Amniotic stem cell (primary cell): ENCODE data around the gene RBP3.
A peak's percentile ranks its signal among the peaks of the same experiment; 100 is the strongest.

ENCODE experiments used
- DNase-seq: peaks from one replicate; lab custom pipeline; 2025; lab: John Stamatoyannopoulos, UW

RBP3 gene

DNA sequence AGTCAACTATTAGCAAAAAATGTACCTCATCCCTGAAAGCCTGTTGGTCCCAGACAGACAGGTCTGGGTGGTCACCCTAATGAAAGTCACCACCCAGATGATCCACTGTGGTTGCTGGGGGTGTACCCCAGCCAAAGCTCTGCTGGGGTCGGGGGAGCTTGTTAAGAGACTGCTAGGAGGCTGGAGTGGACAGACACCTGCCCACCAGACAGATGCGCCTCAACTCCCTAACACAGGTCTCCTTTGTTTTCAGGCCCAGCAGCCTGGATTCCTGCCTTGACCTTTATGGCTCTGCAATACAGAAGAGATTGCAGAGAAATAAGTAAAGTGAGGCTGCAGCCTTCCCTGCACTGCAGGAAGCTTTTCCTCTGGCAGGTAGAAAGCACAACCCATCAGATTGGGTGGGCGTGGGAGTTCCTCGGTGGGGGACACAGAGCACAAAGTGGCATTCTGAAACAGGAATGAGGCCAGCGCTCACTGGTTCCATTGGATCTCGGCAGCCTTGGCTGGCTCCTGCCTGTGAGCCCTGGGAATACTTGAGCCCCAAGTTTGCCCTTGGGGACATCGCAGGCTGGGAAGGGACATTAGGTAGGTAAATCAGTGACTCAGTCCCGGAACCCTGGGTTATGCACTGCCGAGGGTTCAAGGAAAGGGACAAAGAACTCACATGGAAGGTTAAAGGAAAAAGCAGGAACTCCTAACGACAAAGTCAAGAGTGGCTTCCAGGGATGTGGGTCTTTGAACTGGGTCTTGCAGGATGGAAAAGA, 53.9 kb downstream of the RBP3 start:
- no peak for DNase-seq

DNA sequence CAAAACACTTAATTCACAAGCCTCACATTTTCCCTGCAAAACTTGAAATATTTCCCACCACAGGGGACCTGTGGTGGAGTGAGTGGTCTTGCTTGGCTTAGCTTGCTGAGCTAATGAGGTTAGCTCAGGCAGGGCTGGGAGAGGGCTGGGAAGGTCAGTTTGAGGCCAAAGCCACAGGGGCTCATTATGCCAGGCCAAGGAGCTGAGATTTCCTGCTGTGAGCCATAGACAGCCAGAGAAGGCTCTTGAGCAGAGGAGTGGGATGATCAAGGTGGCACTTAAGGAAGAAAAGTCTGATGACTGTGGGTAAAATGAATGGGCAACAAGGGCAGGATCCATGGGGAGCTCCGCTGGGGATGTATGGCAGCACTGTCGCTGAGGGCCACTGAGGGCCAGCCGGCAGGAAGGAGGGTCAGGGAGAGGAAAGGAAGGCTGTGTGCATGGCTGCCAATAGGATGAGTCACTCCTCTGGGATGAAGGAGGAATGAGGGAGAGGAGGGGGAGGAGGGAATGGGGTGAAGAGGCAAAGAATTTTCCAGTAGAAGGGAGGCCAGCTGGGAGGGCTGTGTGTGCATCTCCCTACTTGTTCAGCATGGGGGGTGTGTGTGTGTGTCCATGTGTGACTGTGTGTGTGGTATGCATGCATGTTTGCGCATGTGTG, 54.6 kb downstream of the RBP3 start:
- peak; percentile 67 for DNase-seq

GRCh38 chr10:47403446-47404318, 55.5 kb downstream of the RBP3 start:
- DNase-seq = no peak

DNA sequence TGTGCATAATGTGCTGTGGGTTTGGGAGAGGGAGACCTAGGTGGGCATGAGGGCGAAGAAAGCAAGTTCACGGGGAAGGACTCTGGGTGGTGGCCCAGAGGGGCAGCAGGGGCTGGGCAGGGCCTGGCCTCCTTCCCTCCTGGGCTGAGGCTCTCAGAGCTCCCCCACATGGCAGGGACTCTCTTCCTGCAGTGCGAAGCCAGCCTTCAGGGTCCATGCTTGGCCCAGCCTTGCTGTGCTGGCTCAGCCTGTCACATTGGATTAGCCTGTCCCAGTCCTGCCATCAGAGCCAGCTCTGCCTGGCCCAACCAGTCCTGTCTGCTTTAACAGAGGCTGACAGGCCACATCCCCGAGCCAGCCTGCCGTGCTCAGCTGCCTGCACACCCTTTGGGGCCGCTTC, 56.3 kb downstream of the RBP3 start:
- DNase-seq = no peak

DNA sequence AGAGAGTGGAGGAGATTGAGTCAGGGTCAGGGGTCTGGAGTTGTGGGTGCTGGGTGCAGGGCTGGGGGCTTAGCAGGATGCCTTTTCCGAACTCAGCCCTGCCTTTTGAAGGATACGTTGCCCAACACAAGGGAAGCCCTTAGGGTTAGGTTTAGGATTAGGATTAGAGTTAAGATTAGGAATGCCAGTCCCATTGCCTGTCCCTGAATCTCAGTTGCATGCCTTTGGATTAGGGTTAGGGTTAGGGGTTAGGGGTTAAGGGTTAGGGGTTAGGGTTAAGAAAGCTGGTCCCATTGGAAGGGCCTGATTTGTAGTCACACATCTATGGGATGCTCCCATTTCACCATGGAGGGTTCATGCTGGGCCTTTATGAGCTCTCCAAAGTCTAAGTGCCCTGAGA, 56.8 kb downstream of the RBP3 start:
- DNase-seq = no peak

DNA sequence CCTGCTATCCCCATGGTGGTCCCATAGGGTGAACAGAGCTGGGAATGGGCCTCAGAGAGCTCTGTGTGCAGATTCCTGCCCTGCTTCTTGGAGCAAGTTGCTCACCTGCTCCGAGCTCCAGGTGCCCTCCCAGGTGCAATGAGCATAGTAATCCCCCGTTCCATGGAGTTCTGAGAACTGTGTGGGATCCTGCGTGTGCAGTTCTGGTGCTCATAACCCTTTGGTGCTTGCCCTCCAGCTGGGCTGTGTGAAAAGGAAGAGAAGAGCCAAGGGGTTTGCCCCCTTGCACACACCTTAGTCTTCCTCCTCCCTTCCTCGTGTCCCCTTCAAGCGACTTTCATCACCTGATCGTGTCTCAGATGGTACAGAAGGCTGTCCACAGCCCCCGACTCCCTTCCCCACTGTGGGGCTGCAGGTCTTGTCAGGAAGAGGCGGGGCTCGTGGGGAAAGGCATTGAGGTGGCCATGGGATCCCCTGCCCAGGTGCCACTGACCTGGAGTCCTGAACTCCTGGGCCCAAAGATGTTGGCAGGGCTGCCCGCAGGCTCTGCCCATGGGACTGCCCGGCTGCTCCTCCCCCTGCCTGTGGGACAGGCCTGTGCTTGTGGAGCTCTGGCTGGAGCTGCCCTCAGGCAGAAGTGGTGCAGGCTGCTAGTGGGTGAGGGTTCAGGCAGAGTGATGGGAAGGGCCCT, 57.8 kb downstream of the RBP3 start:
- DNase-seq = no peak

DNA sequence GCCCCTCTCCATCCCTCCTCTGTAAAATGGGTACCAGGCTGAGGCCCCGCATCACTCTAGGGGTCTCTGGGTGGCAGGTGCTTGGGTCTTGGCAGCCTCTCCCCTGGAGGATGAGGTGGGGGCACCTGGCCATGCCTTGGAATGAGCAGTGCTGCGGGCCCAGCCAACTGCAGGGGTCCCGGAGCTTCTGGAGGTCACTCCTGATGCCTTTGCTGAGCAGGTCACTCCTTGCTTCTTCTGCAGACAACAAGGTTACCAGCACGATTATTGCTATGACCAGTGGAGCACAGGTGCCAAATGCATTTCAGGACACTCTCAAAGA, 58.3 kb downstream of the RBP3 start:
- DNase-seq = no peak

- DNase-seq = peak; percentile 25
Observed at GRCh38 chr10:47406870-47407691, 58.9 kb downstream of the RBP3 start.
